Loucy (cell line): Measurements from ENCODE around the gene CEP85L.

ENCODE experiments used
- EZH2phosphoT487 ChIP-seq: fragments of 200-600 bp; IDR thresholded peaks from 2 replicates; pipeline ENCODE4 v1.6.1; 2018; ENCODE audit warnings: antibody characterized with exemption, mild to moderate bottlenecking, moderate library complexity, borderline replicate concordance
- TF ChIP-seq, protein P1 (sequence below): fragments of 200-600 bp; sonication (generic); conservative IDR thresholded peaks from 2 replicates; pipeline ENCODE4 v1.5.1; 2014; ENCODE audit warnings: mild to moderate bottlenecking, antibody characterized with exemption, low read length

GRCh38 chr6:118680452-118681095 lies 29.2 kb upstream of the CEP85L start:
- TF ChIP-seq, protein P1, sequence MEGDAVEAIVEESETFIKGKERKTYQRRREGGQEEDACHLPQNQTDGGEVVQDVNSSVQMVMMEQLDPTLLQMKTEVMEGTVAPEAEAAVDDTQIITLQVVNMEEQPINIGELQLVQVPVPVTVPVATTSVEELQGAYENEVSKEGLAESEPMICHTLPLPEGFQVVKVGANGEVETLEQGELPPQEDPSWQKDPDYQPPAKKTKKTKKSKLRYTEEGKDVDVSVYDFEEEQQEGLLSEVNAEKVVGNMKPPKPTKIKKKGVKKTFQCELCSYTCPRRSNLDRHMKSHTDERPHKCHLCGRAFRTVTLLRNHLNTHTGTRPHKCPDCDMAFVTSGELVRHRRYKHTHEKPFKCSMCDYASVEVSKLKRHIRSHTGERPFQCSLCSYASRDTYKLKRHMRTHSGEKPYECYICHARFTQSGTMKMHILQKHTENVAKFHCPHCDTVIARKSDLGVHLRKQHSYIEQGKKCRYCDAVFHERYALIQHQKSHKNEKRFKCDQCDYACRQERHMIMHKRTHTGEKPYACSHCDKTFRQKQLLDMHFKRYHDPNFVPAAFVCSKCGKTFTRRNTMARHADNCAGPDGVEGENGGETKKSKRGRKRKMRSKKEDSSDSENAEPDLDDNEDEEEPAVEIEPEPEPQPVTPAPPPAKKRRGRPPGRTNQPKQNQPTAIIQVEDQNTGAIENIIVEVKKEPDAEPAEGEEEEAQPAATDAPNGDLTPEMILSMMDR = no peak
- no peak for TF ChIP-seq EZH2phosphoT487
